ENCODE measurements around the gene CFAP43. TPM values are rescaled to one million over a fixed set of nuclear protein-coding genes. Genes with fewer than 3 reads are reported as not detected.

CFAP43 gene
- total and polyA plus RNA-seq, 9 of the 15 experiments (the other 6 are each of a cell fraction or from before 2014, with no cell fraction given), result 0.07 to 0.86 (median 0.11) TPM; not detected in 1

GRCh38 chr10:104254493-104255310 is 22.5 kb upstream of the CFAP43 start, which contains the start of gene GSTO1:
GSTO1 (plus strand) TSS chr10:104254892; CDS start chr10:104254929, 37 bp downstream.
- Histone ChIP-seq H3K9me1 (ENCODE audit: control insufficient read depth, insufficient read depth, low read length) (no peaks in the 10 kb centered on the region), H3K9me3 (replicated peaks; ENCODE audit: control insufficient read depth, insufficient read depth, low read depth, low read length) (no peaks in the 10 kb centered on the region; the same call in 1 of the 2 replicates), H3K9ac (ENCODE audit: insufficient read depth in 1 of 2, low read depth in 2 of 2, low read length in 2 of 2) (peak within 1 kb of the TSS; percentile 84 to 96), H3K27ac (ENCODE audit: extremely low read depth, low read depth, low read length) (peak within 1 kb of the TSS; percentile 74), H3K36me3 (ENCODE audit: control insufficient read depth, insufficient read depth, low read length) (peaks cover 39% of the 10 kb centered on the region), H3K4me3 (peak within 1 kb of the TSS; percentile 93), H3K27me3 (ENCODE audit: control insufficient read depth in 2 of 2, insufficient read depth in 2 of 2, low read length in 2 of 2) (no peaks in the 10 kb centered on the region), H3K4me2 (ENCODE audit: insufficient read depth, low read length) (peak within 1 kb of the TSS; percentile 86), H4K20me1 (replicated peaks; ENCODE audit: control insufficient read depth, insufficient read depth, low read length) (no peaks in the 10 kb centered on the region), H3K79me2 (ENCODE audit: control insufficient read depth, insufficient read depth, low read length) (peaks cover 52% of the 10 kb centered on the region), H2AFZ (ENCODE audit: low read depth, low read length) (peak within 1 kb of the TSS; percentile 91), H3K4me1 (replicated peaks in 1 of 2; ENCODE audit: control insufficient read depth in 2 of 2, insufficient read depth in 2 of 2, low read length in 2 of 2) (peaks cover 11 to 39% of the 10 kb centered on the region in 2 experiments; a peak in 4 of 5 replicates)
- intact Hi-C loops (cut with micrococcal nuclease), result no loop called here
- TSS peak; percentile 40 for BruUV-seq (replicated peaks)
- FAIRE-seq, result peak; percentile 79
- ChIA-PET CTCF (ENCODE audit: low intra/inter-chr PET ratio) (no interaction called here), POLR2A (interaction anchor here (0.6 to 1.3 kb wide), 4 partner anchors 9 to 133 kb away, joined by 3 to 5 read pairs (median 4); partner anchors contain the start of gene SFR1)
- in situ Hi-C loops (cut with MboI), result no loop called here
- ATAC-seq, result peak; percentile 83
- peak; percentile 65 to 89 (median 72) for DNase-seq (ENCODE audit: extremely low read depth in 1 of 4, low spot score in 3 of 4)
- 0% methylated on average over 19 of the region's 69 CpGs for WGBS (ENCODE audit: insufficient coverage, low coverage, missing lambda C conversion rate)
- TF ChIP-seq NKRF (IDR thresholded peaks at IDR 0.05; ENCODE audit: borderline replicate concordance) (no peak), ZNF584 (CRISPR knock-in tag; IDR thresholded peaks at IDR 0.05; ENCODE audit: low read depth) (no peak), NRF1 (conservative IDR thresholded peaks at IDR 0.05 in 1 of 2, IDR thresholded peaks at IDR 0.05 in 1 of 2) (peak; percentile 60 to 66; a peak in 3 of 4 replicates), POLR2B (IDR thresholded peaks at IDR 0.05; ENCODE audit: low read depth, partially characterized antibody) (peak; percentile 71), FOXA1 (IDR thresholded peaks at IDR 0.05; ENCODE audit: borderline replicate concordance) (no peak), E2F6 (IDR thresholded peaks at IDR 0.05; ENCODE audit: borderline replicate concordance in 1 of 2, extremely low read depth in 1 of 2, insufficient read depth in 1 of 2, insufficient read length in 1 of 2, low read depth in 1 of 2, low read length in 1 of 2, poor library complexity in 1 of 2, severe bottlenecking in 1 of 2) (peak; percentile 58 to 63), CBX2 (IDR thresholded peaks at IDR 0.05; ENCODE audit: insufficient read depth, low read length, poor library complexity, severe bottlenecking) (no peak), ZBTB11 (CRISPR knock-in tag; IDR thresholded peaks at IDR 0.05) (peak in 1 of 3 experiments; percentile 78; a peak in 2 of 6 replicates), TOE1 (IDR thresholded peaks at IDR 0.05; ENCODE audit: borderline replicate concordance) (peak; percentile 37; the same call in 1 of the 2 replicates), TOE1 (CRISPR knock-in tag; IDR thresholded peaks at IDR 0.05; ENCODE audit: borderline replicate concordance, low read depth) (no peak), GABPB2 (CRISPR knock-in tag; conservative IDR thresholded peaks at IDR 0.05) (no peak), SAFB (IDR thresholded peaks at IDR 0.05; ENCODE audit: borderline replicate concordance, low read depth, low read length) (peak; percentile 46; the same call in 1 of the 2 replicates)
